Left lobe of liver (tissue), 2 donors: ENCODE data around the gene FAM174B. TPM values are rescaled to one million over a fixed set of nuclear protein-coding genes. Genes with fewer than 3 reads are reported as not detected.
"Not testable (repeated sequence)": the region's sequence is repeated elsewhere in the genome, so short reads cannot be mapped to it uniquely, and the experiment has no call there.

Experiments
- ATAC-seq: fragments of 200-7000 bp; cut with Tn5 transposase; one replicate; pipeline ENCODE4 v1.9.1; 2020; ENCODE audit warnings: mild to moderate bottlenecking, moderate library complexity
- DNase-seq: peaks from one replicate; pipeline ENCODE4 v3.0.0-alpha.2; 2020; ENCODE audit warnings: low spot score
- total RNA-seq: library from RNA; stranded (reverse); gene quantifications from one replicate; pipeline ENCODE4 v1.2.1, GENCODE V29; 2021
- donor health status: DM: no; HTN: no; CAD: no; lungs with moderate emphysema.
- donor health status: DM: no; HTN: yes; CAD: no.

Gene FAM174B
- total RNA-seq, 1 donor from 2014 or later: 4.3 TPM

GRCh38 chr15:92619145-92620101, 36.2 kb downstream of the FAM174B start:
- ATAC-seq: no peak
- DNase-seq: no peak

- peak; percentile 96 for DNase-seq
- peak; percentile 88 for ATAC-seq
These were observed 37.7 kb downstream of the FAM174B start for GRCh38 chr15:92617549-92618520.

- no peak for ATAC-seq
- DNase-seq: no peak
These were observed 38.7 kb downstream of the FAM174B start for GRCh38 chr15:92616621-92617548.

- ATAC-seq: peak; percentile 1
- DNase-seq: no peak
These were observed 40.5 kb downstream of the FAM174B start for GRCh38 chr15:92614791-92615785.

GRCh38 chr15:92614301-92614700, 41.3 kb downstream of the FAM174B start:
- ATAC-seq (peak; percentile 55), DNase-seq (peak; percentile 79)

GRCh38 chr15:92613841-92614240, 41.7 kb downstream of the FAM174B start:
- ATAC-seq (no peak), DNase-seq (no peak)

- ATAC-seq: no peak
- no peak for DNase-seq
These were observed 42.7 kb downstream of the FAM174B start for GRCh38 chr15:92612891-92613290.

GRCh38 chr15:92611995-92612745, 43.4 kb downstream of the FAM174B start:
- DNase-seq (no peak), ATAC-seq (peak; percentile 10)

- ATAC-seq (no peak), DNase-seq (no peak)
These were observed 44.4 kb downstream of the FAM174B start for GRCh38 chr15:92611150-92611549.

- ATAC-seq (no peak), DNase-seq (no peak)
These were observed 45.5 kb downstream of the FAM174B start for GRCh38 chr15:92610101-92610520.

- no peak for ATAC-seq
- no peak for DNase-seq
These were observed 46.5 kb downstream of the FAM174B start for GRCh38 chr15:92608866-92609700.

GRCh38 chr15:92606836-92607150, 48.8 kb downstream of the FAM174B start:
- not testable (repeated sequence) for ATAC-seq, DNase-seq

- peak; percentile 66 for ATAC-seq
- DNase-seq: no peak
These were observed 49.3 kb downstream of the FAM174B start for GRCh38 chr15:92606126-92606835.

- DNase-seq (no peak), ATAC-seq (no peak)
These were observed 50.2 kb downstream of the FAM174B start for GRCh38 chr15:92605225-92605944.

GRCh38 chr15:92603743-92604470, 51.7 kb downstream of the FAM174B start:
- no peak for DNase-seq
- ATAC-seq: no peak

GRCh38 chr15:92603278-92603677, 52.3 kb downstream of the FAM174B start:
- DNase-seq: no peak
- no peak for ATAC-seq
